Measurements from ENCODE around the gene PLPP1.

The PLPP1 gene

GRCh38 chr5:55392669-55393068 lies 142.1 kb downstream of the PLPP1 start:
- DNase-seq = no peak

- DNase-seq = no peak
Observed at GRCh38 chr5:55391707-55392106, 143.1 kb downstream of the PLPP1 start.

GRCh38 chr5:55387865-55388264 lies 146.9 kb downstream of the PLPP1 start:
- no peak for DNase-seq

- no peak for DNase-seq
Observed at GRCh38 chr5:55386356-55386755, 148.4 kb downstream of the PLPP1 start.

- DNase-seq = no peak
Observed at GRCh38 chr5:55385846-55386245, 148.9 kb downstream of the PLPP1 start.

GRCh38 chr5:55385227-55385626 lies 149.5 kb downstream of the PLPP1 start:
- DNase-seq = no peak

- DNase-seq = no peak
Observed at GRCh38 chr5:55384072-55384471, 150.7 kb downstream of the PLPP1 start.

- no peak for DNase-seq
Observed at GRCh38 chr5:55383254-55383653, 151.5 kb downstream of the PLPP1 start.

- DNase-seq = no peak
Observed at GRCh38 chr5:55377810-55378209, 157.0 kb downstream of the PLPP1 start.

All from NCI-H1417 treated with DMSO at 0.1 percent for 48 hours (cell line).